Activated CD8-positive, alpha-beta memory T cell treated with anti-CD3 and anti-CD28 coated beads, Interleukin-2, amount 50 U/mL, for 24 hours (primary cell): ENCODE data around the gene CDCA3.
A peak's percentile ranks its signal among the peaks of the same experiment; 100 is the strongest.

Source experiments
- DNase-seq: peaks from one replicate; pipeline ENCODE4 v3.0.0-alpha.2; 2020; ENCODE audit errors: extremely low read depth

Gene CDCA3

GRCh38 chr12:6832125-6832524, 19.0 kb downstream of the CDCA3 start:
- DNase-seq: no peak

- DNase-seq: no peak
Observed at GRCh38 chr12:6831450-6831995, 19.6 kb downstream of the CDCA3 start.

GRCh38 chr12:6830999-6831398, 20.1 kb downstream of the CDCA3 start:
- DNase-seq: no peak

DNA sequence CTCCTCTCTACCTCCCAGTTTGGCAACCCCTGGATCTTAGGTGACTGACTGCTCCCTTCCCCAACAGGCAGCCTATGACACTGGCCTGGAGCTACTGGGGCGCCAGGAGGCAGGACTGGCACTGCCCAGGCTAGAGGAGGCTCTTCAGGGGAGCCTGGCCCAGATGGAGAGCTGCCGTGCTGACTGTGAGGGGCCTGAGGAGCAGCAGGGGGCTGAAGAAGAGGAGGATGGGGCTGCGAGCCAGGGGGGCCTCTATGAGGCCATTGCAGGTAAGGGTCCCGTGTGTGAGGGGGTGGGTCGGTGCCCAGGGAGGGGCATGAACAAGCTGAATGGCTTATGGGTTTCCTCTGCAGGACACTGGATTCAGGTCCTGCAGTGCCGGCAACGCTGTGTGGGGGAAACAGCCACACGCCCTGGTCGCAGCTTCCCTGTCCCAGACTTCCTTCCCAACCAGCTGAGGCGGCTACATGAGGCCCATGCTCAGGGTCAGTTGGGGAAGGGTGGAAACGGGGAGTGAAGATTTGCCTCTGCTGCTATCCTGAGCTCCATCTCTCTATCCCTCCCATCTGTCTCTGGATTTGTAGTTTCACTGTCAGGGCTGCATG, 20.7 kb downstream of the CDCA3 start:
- DNase-seq: no peak

DNA sequence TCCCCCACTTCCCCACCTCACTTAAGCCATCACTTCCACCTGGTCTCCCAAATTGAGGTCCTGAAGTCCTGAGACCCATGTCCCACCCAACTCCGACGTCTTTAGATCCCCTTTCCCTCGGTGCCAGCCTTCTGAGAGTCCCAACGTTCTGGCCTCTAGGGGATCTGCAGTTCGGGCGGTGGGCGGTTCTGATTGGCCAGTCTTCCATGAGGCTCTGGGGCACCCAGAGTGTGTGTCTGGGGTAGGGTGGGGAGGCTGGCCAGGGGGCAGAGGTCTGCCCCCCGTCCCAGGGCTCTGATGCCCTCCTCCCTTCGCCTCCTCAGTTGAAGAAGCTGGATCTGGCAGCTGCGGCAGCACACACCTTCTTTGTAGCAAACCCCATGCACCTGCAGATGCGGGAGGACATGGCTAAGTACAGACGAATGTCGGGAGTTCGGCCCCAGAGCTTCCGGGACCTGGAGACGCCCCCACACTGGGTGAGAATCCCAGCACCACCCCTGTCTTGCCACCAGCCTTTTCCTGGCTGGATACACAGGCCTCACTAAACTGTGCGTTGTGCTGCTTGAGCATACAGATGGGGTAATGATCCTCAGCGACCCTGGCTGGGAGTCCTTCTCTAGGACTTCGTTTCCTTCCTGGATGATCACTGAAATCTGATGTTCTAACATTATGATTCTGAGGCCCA, 21.4 kb downstream of the CDCA3 start:
- no peak for DNase-seq

DNA sequence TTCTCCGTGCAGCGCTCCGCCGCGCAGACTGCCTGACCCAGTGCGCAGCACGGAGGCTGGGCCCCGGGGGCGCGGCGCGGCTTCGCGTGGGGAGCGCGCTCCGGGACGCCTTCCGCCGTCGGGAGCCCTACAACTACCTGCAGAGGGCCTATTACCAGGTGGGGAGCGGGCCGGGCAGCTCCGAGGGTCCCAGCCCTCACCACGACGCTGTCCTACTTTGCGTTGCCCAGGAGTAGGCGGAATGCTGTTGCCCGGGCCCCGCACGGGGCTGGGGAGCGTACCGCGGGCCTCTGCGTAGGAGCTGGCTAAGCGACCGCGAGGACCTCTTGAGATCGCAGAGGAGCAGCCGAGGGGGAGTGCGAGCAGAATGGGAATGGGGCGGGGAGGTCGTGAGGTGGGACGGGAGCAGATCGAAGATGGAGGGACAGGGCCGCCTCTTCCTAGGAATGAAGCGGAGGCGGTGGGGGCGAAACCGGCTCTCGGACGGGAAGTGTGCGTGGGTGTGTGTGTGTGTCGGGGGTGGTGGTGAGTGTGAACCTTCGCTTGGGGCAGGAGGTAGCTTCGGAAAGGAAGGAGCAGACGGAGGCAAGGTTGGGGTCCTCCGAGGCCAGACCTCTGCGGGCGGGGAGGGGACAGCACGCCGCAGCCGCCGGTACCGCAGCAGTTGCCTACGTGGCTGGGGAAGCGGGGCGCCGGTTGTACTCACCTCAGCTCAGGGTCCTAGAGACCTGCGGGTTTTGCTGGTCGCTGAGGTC, 22.1 kb downstream of the CDCA3 start:
- no peak for DNase-seq

GRCh38 chr12:6827982-6828780, 22.9 kb downstream of the CDCA3 start, which contains the start of gene P3H3:
Gene P3H3 (plus strand): TSS chr12:6828407. CDS start chr12:6828441, 34 bp downstream.
- no peak for DNase-seq

GRCh38 chr12:6827437-6827911, 23.6 kb downstream of the CDCA3 start:
- no peak for DNase-seq

GRCh38 chr12:6826734-6827436, 24.2 kb downstream of the CDCA3 start:
- no peak for DNase-seq

- no peak for DNase-seq
Observed at GRCh38 chr12:6826125-6826733, 24.9 kb downstream of the CDCA3 start.

- peak; percentile 43 for DNase-seq
Observed at GRCh38 chr12:6825398-6826124, 25.5 kb downstream of the CDCA3 start.

DNA sequence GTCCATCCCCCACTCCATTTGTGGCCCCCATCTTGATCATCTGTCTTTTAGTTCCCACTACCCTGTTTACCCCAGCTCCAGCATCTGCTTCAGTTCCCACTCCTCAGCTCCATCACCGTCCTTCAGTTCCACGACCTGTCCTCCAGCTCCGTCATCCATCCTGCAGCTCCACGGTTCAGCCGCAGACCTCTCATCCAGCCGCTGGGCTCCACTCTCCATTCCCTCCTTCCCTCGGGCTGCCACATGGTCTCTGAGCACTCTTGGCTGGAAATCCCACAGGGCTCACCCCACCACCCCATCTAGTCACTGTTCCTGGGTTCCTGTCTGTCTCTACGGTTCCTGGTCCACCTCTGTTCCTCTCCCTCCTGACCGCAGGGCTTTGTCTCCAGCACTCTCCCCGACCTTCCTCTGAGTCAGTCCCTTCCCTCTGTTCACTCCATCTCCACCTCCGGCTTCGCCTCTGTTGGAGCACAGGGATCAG, 26.1 kb downstream of the CDCA3 start:
- DNase-seq: no peak

DNA sequence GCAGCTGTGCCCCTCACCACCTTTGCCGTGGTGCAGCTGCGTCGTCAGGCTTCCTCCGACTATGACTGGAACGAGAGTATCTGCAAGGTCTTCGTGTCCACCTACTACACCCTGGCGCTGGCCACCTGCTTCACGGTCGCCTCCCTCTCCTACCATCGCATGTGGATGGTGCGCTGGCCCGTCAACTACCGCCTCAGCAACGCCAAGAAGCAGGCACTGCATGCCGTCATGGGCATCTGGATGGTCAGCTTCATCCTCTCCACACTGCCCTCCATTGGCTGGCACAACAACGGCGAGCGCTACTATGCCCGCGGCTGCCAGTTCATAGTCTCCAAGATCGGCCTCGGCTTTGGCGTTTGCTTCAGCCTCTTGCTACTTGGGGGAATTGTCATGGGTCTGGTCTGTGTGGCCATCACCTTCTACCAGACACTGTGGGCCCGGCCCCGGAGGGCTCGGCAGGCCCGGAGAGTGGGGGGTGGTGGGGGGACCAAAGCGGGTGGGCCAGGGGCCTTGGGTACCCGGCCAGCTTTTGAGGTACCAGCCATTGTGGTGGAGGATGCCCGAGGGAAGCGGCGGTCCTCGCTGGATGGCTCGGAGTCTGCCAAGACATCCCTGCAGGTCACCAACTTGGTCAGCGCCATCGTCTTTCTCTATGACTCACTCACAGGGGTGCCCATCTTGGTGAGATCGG, 26.9 kb downstream of the CDCA3 start:
- no peak for DNase-seq

GRCh38 chr12:6823182-6824084, 27.7 kb downstream of the CDCA3 start:
- DNase-seq: no peak

DNA sequence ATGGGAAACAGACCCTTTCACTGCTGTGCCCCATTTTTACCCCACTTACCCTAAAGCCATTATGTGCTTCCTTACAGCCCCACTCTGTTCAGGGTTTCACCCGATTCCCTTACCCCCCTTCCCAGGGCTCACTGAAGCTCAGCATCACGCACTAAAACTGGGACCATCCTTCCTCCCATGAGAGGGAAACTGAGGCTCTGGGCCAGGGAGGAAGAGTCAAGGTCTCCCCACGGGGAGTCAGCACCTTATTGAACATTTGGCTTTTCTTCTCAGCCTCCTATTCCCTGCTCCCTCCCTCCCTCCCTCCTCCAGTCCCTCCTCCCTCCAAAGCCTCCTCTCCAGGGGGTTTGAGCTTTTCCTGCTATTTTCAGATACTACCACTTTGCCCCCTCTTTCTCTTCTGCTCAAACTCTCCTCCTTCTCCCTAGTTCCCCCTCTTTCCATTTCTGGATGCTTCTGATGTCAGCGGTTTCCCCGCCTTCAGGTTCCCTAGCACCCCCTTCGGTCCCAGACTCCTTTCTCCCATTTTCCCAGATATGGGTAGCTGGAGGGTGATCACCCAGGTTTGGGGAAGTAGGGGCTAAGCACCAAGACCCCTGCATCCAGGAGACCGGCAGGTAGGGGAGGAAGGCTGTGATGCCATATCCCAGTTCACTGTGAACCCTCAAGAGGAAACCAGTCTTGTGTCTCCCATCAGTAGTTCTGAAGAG, 28.5 kb downstream of the CDCA3 start:
- no peak for DNase-seq

GRCh38 chr12:6821591-6822425, 29.3 kb downstream of the CDCA3 start, which contains the start of gene GPR162:
Gene GPR162 (plus strand): TSS chr12:6821821. CDS start chr12:6823899, 2,078 bp downstream.
- DNase-seq: no peak
